Uterus (tissue), 2 donors: ENCODE data around the gene POLR2C.

Experiments used
- CTCF ChIP-seq, 4 experiments: fragments of 200-600 bp in 2 of 4; fragments of 450-650 bp in 2 of 4; sonication (generic) in 2 of 4; IDR thresholded peaks; one replicate each; pipeline ENCODE4 v1.5.1; 2016 to 2019; ENCODE audit warnings: antibody characterized with exemption in 4 of 4, mild to moderate bottlenecking in 2 of 4, moderate library complexity in 1 of 4
- POLR2A ChIP-seq, 2 donors: fragments of 450-650 bp; IDR thresholded peaks; one replicate each; pipeline ENCODE4 v1.6.1; 2016; ENCODE audit warnings: antibody characterized with exemption in 2 of 2, mild to moderate bottlenecking in 1 of 2, moderate library complexity in 1 of 2

GRCh38 chr16:57423152-57423551 lies 39.3 kb upstream of the POLR2C start:
- TF ChIP-seq CTCF (IDR thresholded peaks at IDR 0.05), result no peak
- TF ChIP-seq POLR2A (IDR thresholded peaks at IDR 0.05), result no peak
